Left ventricle myocardium inferior (tissue), 1 donor: ENCODE results near the gene CCDC116. TPM values are rescaled to one million over a fixed set of nuclear protein-coding genes. Genes with fewer than 3 reads are reported as not detected.

Experiments used
- DNase-seq: peaks from one replicate; pipeline ENCODE4 v3.0.0-alpha.2; 2020
- H3K27ac ChIP-seq: fragments of 200-600 bp; replicated peaks from 2 replicates; pipeline ENCODE4 v1.8.0; 2021
- H3K27me3 ChIP-seq: fragments of 200-600 bp; 2 replicates; pipeline ENCODE4 v1.8.0; 2021; ENCODE audit warnings: low read depth
- H3K36me3 ChIP-seq: fragments of 200-600 bp; 2 replicates; pipeline ENCODE4 v1.8.0; 2021
- H3K4me1 ChIP-seq: fragments of 200-600 bp; 2 replicates; pipeline ENCODE4 v1.8.0; 2021
- H3K4me3 ChIP-seq: fragments of 200-600 bp; 2 replicates; pipeline ENCODE4 v1.8.0; 2021; ENCODE audit warnings: mild to moderate bottlenecking, moderate library complexity
- H3K9me3 ChIP-seq: fragments of 200-600 bp; replicated peaks from 2 replicates; pipeline ENCODE4 v1.8.0; 2021
- CTCF ChIP-seq: fragments of 200-600 bp; IDR thresholded peaks from 2 replicates; pipeline ENCODE4 v1.8.0; 2021; ENCODE audit warnings: antibody characterized with exemption, mild to moderate bottlenecking, borderline replicate concordance
- intact Hi-C: fragments of 100-400 bp; cut with micrococcal nuclease; formaldehyde crosslinking; loops from one replicate; pipeline ENCODE4 v1.11.0; 2022
- total RNA-seq: library from RNA; stranded (reverse); fragmentation: NEBNext Ultra II Directional; extraction: Animal tissue kit (Norgen Biotek cat#: 25700); gene quantifications from one replicate; pipeline ENCODE4 v1.2.1, GENCODE V29; 2021
- donor health status: DM: no; HTN: yes; CAD: no; lungs with severe emphysema.

CCDC116 gene
- total RNA-seq, 1 donor from 2014 or later = 0.11 TPM

GRCh38 chr22:21589396-21589795, 43.2 kb upstream of the CCDC116 start:
- H3K4me3 ChIP-seq = no peak overlapping the region
- no peaks in the 10 kb centered on the region for H3K9me3 ChIP-seq
- no peak overlapping the region for H3K27ac ChIP-seq
- H3K36me3 ChIP-seq = peaks cover 18% of the 10 kb centered on the region
- no peak for TF ChIP-seq CTCF
- peaks cover 73% of the 10 kb centered on the region for H3K4me1 ChIP-seq
- intact Hi-C loops = no loop called here
- H3K27me3 ChIP-seq = no peaks in the 10 kb centered on the region
- DNase-seq = no peak

- Histone ChIP-seq H3K4me3 (no peak overlapping the region), H3K27me3 (no peaks in the 10 kb centered on the region), H3K9me3 (no peaks in the 10 kb centered on the region), H3K27ac (peak overlapping the region; percentile 26), H3K4me1 (peaks cover 90% of the 10 kb centered on the region), H3K36me3 (peaks cover 34% of the 10 kb centered on the region)
- intact Hi-C loops = no loop called here
- no peak for DNase-seq
- no peak for TF ChIP-seq CTCF
Observed at GRCh38 chr22:21590809-21591641, 41.5 kb upstream of the CCDC116 start.

- H3K27ac ChIP-seq = peak overlapping the region; percentile 55
- intact Hi-C loops = no loop called here
Observed at GRCh38 chr22:21591695-21592094, 40.9 kb upstream of the CCDC116 start.

GRCh38 chr22:21592422-21592821, 40.1 kb upstream of the CCDC116 start:
- no peak for TF ChIP-seq CTCF
- H3K9me3 ChIP-seq = no peaks in the 10 kb centered on the region
- H3K4me1 ChIP-seq = peaks cover 87% of the 10 kb centered on the region
- peak overlapping the region; percentile 55 for H3K27ac ChIP-seq
- H3K36me3 ChIP-seq = peaks cover 48% of the 10 kb centered on the region
- no peak for DNase-seq
- no peaks in the 10 kb centered on the region for H3K27me3 ChIP-seq
- H3K4me3 ChIP-seq = no peak overlapping the region
- intact Hi-C loops = no loop called here

More at GRCh38 chr22:21591695-21592094, 40.9 kb upstream of the CCDC116 start:
- Histone ChIP-seq H3K9me3 (no peaks in the 10 kb centered on the region), H3K27me3 (no peaks in the 10 kb centered on the region), H3K4me1 (peaks cover 91% of the 10 kb centered on the region), H3K4me3 (no peak overlapping the region), H3K36me3 (peaks cover 40% of the 10 kb centered on the region)
- DNase-seq = peak; percentile 59
- TF ChIP-seq CTCF = no peak

- peak; percentile 75 for DNase-seq
- Histone ChIP-seq H3K27me3 (no peaks in the 10 kb centered on the region), H3K4me3 (no peak overlapping the region), H3K36me3 (peaks cover 49% of the 10 kb centered on the region), H3K9me3 (no peaks in the 10 kb centered on the region), H3K27ac (peak overlapping the region; percentile 65), H3K4me1 (peaks cover 75% of the 10 kb centered on the region)
- intact Hi-C loops = no loop called here
- TF ChIP-seq CTCF = peak; percentile 41
Observed at GRCh38 chr22:21593406-21594232, 38.9 kb upstream of the CCDC116 start.
